ENCODE measurements around the gene CNTFR. TPM values are rescaled to one million over a fixed set of nuclear protein-coding genes. Genes with fewer than 3 reads are reported as not detected.

CNTFR gene
- total RNA-seq, 2 experiments from 2014 or later = not detected

DNA sequence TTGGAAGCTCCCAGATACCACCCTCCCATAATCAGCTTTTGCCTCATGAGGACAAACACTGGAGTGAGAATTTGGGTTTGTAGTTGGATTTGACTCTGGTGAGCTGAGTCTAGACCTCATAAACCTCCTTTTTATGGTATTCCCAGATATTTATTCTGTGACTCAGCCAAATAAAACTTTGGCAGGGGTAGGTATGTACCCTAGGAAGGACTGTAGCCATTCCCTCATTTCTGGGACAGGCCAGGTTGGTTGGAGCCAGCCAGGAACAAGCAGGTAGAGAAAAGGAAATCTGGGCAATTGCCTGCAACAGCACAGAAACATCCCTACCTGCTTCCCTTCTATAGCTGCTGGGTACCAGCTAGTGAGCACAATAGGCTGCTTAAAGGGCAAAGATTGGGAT, 86.1 kb downstream of the CNTFR start:
- no peaks in the 10 kb centered on the region for H4K20me1 ChIP-seq (ENCODE audit: insufficient read depth, low read length)
- no TSS peak for BruUV-seq (replicated peaks)
- ChIA-PET CTCF (ENCODE audit: unreplicated experiment) (no interaction called here), POLR2A (no interaction called here)
- TF ChIP-seq CTCF (conservative IDR thresholded peaks at IDR 0.05; ENCODE audit: low read length) = no peak
- no peak for TF ChIP-seq EZH2phosphoT487 (IDR thresholded peaks at IDR 0.05; ENCODE audit: borderline replicate concordance, low read depth, low read length)
- no peak overlapping the region for H2AFZ ChIP-seq (ENCODE audit: low read length)
- H3K9me2 ChIP-seq (ENCODE audit: insufficient read depth, low read length) = no peaks in the 10 kb centered on the region
- no peaks in the 10 kb centered on the region for H3K79me2 ChIP-seq (ENCODE audit: insufficient read depth, low read depth, low read length)
- H3K36me3 ChIP-seq (ENCODE audit: insufficient read depth, low read length) = no peaks in the 10 kb centered on the region
- H3K9me3 ChIP-seq (ENCODE audit: low read length) = no peaks in the 10 kb centered on the region
- no peak for DNase-seq (ENCODE audit: low spot score)
- H3K4me1 ChIP-seq (ENCODE audit: insufficient read depth, low read length, poor library complexity, severe bottlenecking) = no peaks in the 10 kb centered on the region
- no peak overlapping the region for H3K4me2 ChIP-seq (ENCODE audit: low read length)
- intact Hi-C loops (cut with micrococcal nuclease; ENCODE audit: unreplicated experiment) = loop anchor here (5.0 kb wide), 1 partner anchor 99 kb away; no protein-coding TSS in a partner anchor
- no peak overlapping the region for H3K4me3 ChIP-seq (ENCODE audit: low read depth, low read length, poor library complexity, severe bottlenecking)
- no peak overlapping the region for H3K27ac ChIP-seq (ENCODE audit: low read depth, low read length, poor library complexity, severe bottlenecking)

DNA sequence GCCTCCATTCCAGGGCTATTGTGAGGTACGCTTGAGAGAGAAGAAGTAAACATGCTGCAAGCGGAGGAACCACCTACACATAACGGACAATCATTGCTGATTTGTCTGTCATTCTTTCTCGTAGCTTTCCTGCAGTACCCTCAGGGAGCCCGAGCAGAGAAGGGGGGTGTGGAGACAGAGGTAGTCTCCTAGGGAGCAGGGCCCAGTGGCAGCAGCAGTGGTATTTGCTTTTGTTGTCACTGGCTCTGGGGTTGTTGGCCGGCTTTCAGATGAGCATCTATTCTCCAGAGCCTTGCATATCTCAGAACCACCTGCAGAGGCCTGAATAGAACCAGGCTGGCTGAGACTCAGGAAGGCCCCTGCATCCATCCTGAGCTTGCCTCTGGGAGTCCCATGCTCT, 86.6 kb downstream of the CNTFR start:
- no peaks in the 10 kb centered on the region for H4K20me1 ChIP-seq (ENCODE audit: insufficient read depth, low read length)
- intact Hi-C loops (cut with micrococcal nuclease; ENCODE audit: unreplicated experiment) = loop anchor here (5.0 kb wide), 1 partner anchor 99 kb away; no protein-coding TSS in a partner anchor
- no TSS peak for BruUV-seq (replicated peaks)
- DNase-seq (ENCODE audit: low spot score) = no peak
- no peaks in the 10 kb centered on the region for H3K79me2 ChIP-seq (ENCODE audit: insufficient read depth, low read depth, low read length)
- H3K27ac ChIP-seq (ENCODE audit: low read depth, low read length, poor library complexity, severe bottlenecking) = no peak overlapping the region
- H3K9me3 ChIP-seq (ENCODE audit: low read length) = no peaks in the 10 kb centered on the region
- H3K36me3 ChIP-seq (ENCODE audit: insufficient read depth, low read length) = no peaks in the 10 kb centered on the region
- H2AFZ ChIP-seq (ENCODE audit: low read length) = no peak overlapping the region
- POLR2A ChIA-PET = no interaction called here
- no peaks in the 10 kb centered on the region for H3K9me2 ChIP-seq (ENCODE audit: insufficient read depth, low read length)
- H3K4me1 ChIP-seq (ENCODE audit: insufficient read depth, low read length, poor library complexity, severe bottlenecking) = no peaks in the 10 kb centered on the region
- H3K4me3 ChIP-seq (ENCODE audit: low read depth, low read length, poor library complexity, severe bottlenecking) = no peak overlapping the region
- no peak overlapping the region for H3K4me2 ChIP-seq (ENCODE audit: low read length)
- CTCF ChIA-PET (ENCODE audit: unreplicated experiment) = no interaction called here
- TF ChIP-seq EZH2phosphoT487 (IDR thresholded peaks at IDR 0.05; ENCODE audit: borderline replicate concordance, low read depth, low read length) (no peak), CTCF (conservative IDR thresholded peaks at IDR 0.05; ENCODE audit: low read length) (no peak)

- TF ChIP-seq EZH2phosphoT487 (IDR thresholded peaks at IDR 0.05; ENCODE audit: borderline replicate concordance, low read depth, low read length) = no peak
- no peak for TF ChIP-seq CTCF (conservative IDR thresholded peaks at IDR 0.05; ENCODE audit: low read length)
- Histone ChIP-seq H4K20me1 (ENCODE audit: insufficient read depth, low read length) (no peaks in the 10 kb centered on the region), H3K4me2 (ENCODE audit: low read length) (no peak overlapping the region), H2AFZ (ENCODE audit: low read length) (no peak overlapping the region), H3K4me3 (ENCODE audit: low read depth, low read length, poor library complexity, severe bottlenecking) (no peak overlapping the region), H3K4me1 (ENCODE audit: insufficient read depth, low read length, poor library complexity, severe bottlenecking) (no peaks in the 10 kb centered on the region), H3K79me2 (ENCODE audit: insufficient read depth, low read depth, low read length) (no peaks in the 10 kb centered on the region), H3K27ac (ENCODE audit: low read depth, low read length, poor library complexity, severe bottlenecking) (no peak overlapping the region), H3K9me2 (ENCODE audit: insufficient read depth, low read length) (no peaks in the 10 kb centered on the region), H3K36me3 (ENCODE audit: insufficient read depth, low read length) (no peaks in the 10 kb centered on the region), H3K9me3 (ENCODE audit: low read length) (no peaks in the 10 kb centered on the region)
- ChIA-PET POLR2A (interaction anchor here (0.5 kb wide), 1 partner anchor 530 kb away, joined by 3 read pairs; no protein-coding TSS in a partner anchor), CTCF (ENCODE audit: unreplicated experiment) (no interaction called here)
- no TSS peak for BruUV-seq (replicated peaks)
- intact Hi-C loops (cut with micrococcal nuclease; ENCODE audit: unreplicated experiment) = loop anchor here (5.0 kb wide), 1 partner anchor 100 kb away; no protein-coding TSS in a partner anchor
- no peak for DNase-seq (ENCODE audit: low spot score)
These were observed 87.1 kb downstream of the CNTFR start for GRCh38 chr9:34502471-34502870.

Data from OCI-LY7 (cell line).